HepG2 (cell line): ENCODE results near the gene SMG5. TPM values are rescaled to one million over a fixed set of nuclear protein-coding genes. Genes with fewer than 3 reads are reported as not detected.
A peak's percentile ranks its signal among the peaks of the same experiment; 100 is the strongest.

Source experiments
- ATF1 ChIP-seq: IDR thresholded peaks from 2 replicates; pipeline ENCODE4 v1.6.1; 2016; ENCODE audit warnings: mild to moderate bottlenecking, control low read depth
- FOXM1 ChIP-seq: sonication (generic); formaldehyde crosslinking; IDR thresholded peaks from 2 replicates; pipeline ENCODE4 v1.5.0; 2020; ENCODE audit warnings: missing genetic modification reagents
- HDAC1 ChIP-seq: sonication (generic); formaldehyde crosslinking; IDR thresholded peaks from 2 replicates; pipeline ENCODE4 v1.5.1; 2020; ENCODE audit warnings: mild to moderate bottlenecking, missing genetic modification reagents
- LCORL ChIP-seq, 2 experiments: fragments of 450-650 bp in 1 of 2; sonication (generic) in 1 of 2; formaldehyde crosslinking in 1 of 2; IDR thresholded peaks; 2 replicates each; pipeline versions ENCODE4 v1.5.0 to v1.6.1; 2017 to 2020; ENCODE audit warnings: antibody characterized with exemption in 1 of 2, missing genetic modification reagents in 1 of 2
- NONO ChIP-seq, 2 experiments: fragments of 450-650 bp in 1 of 2; sonication (generic) in 1 of 2; formaldehyde crosslinking in 1 of 2; IDR thresholded peaks in 1 of 2; conservative IDR thresholded peaks in 1 of 2; 2 replicates each; pipeline versions ENCODE4 v1.6.1 to v1.8.0; 2017 to 2022; ENCODE audit warnings: mild to moderate bottlenecking in 1 of 2, missing genetic modification reagents in 1 of 2, moderate library complexity in 1 of 2
- NR2F2 ChIP-seq: IDR thresholded peaks from 2 replicates; pipeline ENCODE4 v1.6.1; 2012; ENCODE audit warnings: low read depth, inconsistent platforms, borderline replicate concordance
- POLR2A ChIP-seq, 2 experiments: IDR thresholded peaks; 2 replicates each; pipeline ENCODE4 v1.6.1; 2011; ENCODE audit warnings: low read depth in 2 of 2, low read length in 2 of 2, mild to moderate bottlenecking in 1 of 2, moderate library complexity in 1 of 2; ENCODE audit not compliant: insufficient read depth in 1 of 2
- RBM22 ChIP-seq: fragments of 200-400 bp; formaldehyde crosslinking; optimal IDR thresholded peaks from 2 replicates; pipeline ENCODE3; 2017; ENCODE audit warnings: mild to moderate bottlenecking, low read length, moderate library complexity
- SMARCE1 ChIP-seq: fragments of 450-650 bp; IDR thresholded peaks from 2 replicates; pipeline ENCODE4 v1.6.1; 2017; ENCODE audit warnings: borderline replicate concordance
- ZBTB42 ChIP-seq: sonication (generic); formaldehyde crosslinking; IDR thresholded peaks from 2 replicates; pipeline ENCODE4 v1.5.0; 2020; ENCODE audit warnings: mild to moderate bottlenecking, missing genetic modification reagents
- ZNF337 ChIP-seq: sonication (generic); formaldehyde crosslinking; IDR thresholded peaks from 2 replicates; pipeline ENCODE4 v1.5.1; 2020; ENCODE audit warnings: missing genetic modification reagents, low read depth, mild to moderate bottlenecking, borderline replicate concordance
- ZNF629 ChIP-seq: sonication (generic); formaldehyde crosslinking; conservative IDR thresholded peaks from 2 replicates; pipeline ENCODE4 v1.5.0; 2020; ENCODE audit warnings: missing genetic modification reagents
- ZNF691 ChIP-seq: sonication (generic); formaldehyde crosslinking; IDR thresholded peaks from 2 replicates; pipeline ENCODE4 v1.4.0; 2020; ENCODE audit warnings: missing genetic modification reagents, low read depth, mild to moderate bottlenecking, borderline replicate concordance
- ZNF850 ChIP-seq: sonication (generic); formaldehyde crosslinking; conservative IDR thresholded peaks from 2 replicates; pipeline ENCODE4 v1.9.0; 2021; ENCODE audit warnings: mild to moderate bottlenecking, missing genetic modification reagents
- polyA plus RNA-seq, 8 experiments: library from polyadenylated mRNA; depleted of rRNA in 3 of 8; stranded (reverse) in 7 of 8; unstranded in 1 of 8; fragments of >200 nt; fragmentation: Illumina TruSeq in 4 of 8; extraction: Trizol in 4 of 8; gene quantifications; 2 replicates each; pipeline versions ENCODE4 v1.2.1 to v1.2.3, GENCODE V29; 2011 to 2016; ENCODE audit warnings: low read depth in 4 of 8, missing spikeins in 1 of 8, mixed read lengths in 1 of 8; ENCODE audit not compliant: insufficient read depth in 1 of 8
- total RNA-seq, 5 experiments: library from RNA; depleted of rRNA; stranded (reverse); fragments of >200 nt; fragmentation: Illumina TruSeq; extraction: Trizol; gene quantifications; 2 replicates each; pipeline ENCODE4 v1.2.3, GENCODE V29; 2016; ENCODE audit warnings: low read depth in 1 of 5
- TF ChIP-seq, protein P1 (sequence below): sonication (generic); formaldehyde crosslinking; IDR thresholded peaks from 2 replicates; pipeline ENCODE4 v1.5.0; 2020; ENCODE audit warnings: mild to moderate bottlenecking, missing genetic modification reagents, moderate library complexity
- TF ChIP-seq, protein P2 (sequence below): sonication (generic); formaldehyde crosslinking; IDR thresholded peaks from 2 replicates; pipeline ENCODE4 v1.5.1; 2020; ENCODE audit warnings: mild to moderate bottlenecking, moderate library complexity, missing genetic modification reagents
- TF ChIP-seq, protein P3 (sequence below): sonication (generic); formaldehyde crosslinking; IDR thresholded peaks from 2 replicates; pipeline ENCODE4 v1.5.0; 2020; ENCODE audit warnings: mild to moderate bottlenecking, missing genetic modification reagents, borderline replicate concordance
- TF ChIP-seq, protein P4 (sequence below): sonication (generic); formaldehyde crosslinking; IDR thresholded peaks from 2 replicates; pipeline ENCODE4 v1.9.0; 2021; ENCODE audit warnings: missing genetic modification reagents, mild to moderate bottlenecking, borderline replicate concordance

SMG5 gene
- total and polyA plus RNA-seq, 2 of the 13 experiments (the other 11 are each of a cell fraction or from before 2014, with no cell fraction given): 50.5 to 84.0 TPM

DNA sequence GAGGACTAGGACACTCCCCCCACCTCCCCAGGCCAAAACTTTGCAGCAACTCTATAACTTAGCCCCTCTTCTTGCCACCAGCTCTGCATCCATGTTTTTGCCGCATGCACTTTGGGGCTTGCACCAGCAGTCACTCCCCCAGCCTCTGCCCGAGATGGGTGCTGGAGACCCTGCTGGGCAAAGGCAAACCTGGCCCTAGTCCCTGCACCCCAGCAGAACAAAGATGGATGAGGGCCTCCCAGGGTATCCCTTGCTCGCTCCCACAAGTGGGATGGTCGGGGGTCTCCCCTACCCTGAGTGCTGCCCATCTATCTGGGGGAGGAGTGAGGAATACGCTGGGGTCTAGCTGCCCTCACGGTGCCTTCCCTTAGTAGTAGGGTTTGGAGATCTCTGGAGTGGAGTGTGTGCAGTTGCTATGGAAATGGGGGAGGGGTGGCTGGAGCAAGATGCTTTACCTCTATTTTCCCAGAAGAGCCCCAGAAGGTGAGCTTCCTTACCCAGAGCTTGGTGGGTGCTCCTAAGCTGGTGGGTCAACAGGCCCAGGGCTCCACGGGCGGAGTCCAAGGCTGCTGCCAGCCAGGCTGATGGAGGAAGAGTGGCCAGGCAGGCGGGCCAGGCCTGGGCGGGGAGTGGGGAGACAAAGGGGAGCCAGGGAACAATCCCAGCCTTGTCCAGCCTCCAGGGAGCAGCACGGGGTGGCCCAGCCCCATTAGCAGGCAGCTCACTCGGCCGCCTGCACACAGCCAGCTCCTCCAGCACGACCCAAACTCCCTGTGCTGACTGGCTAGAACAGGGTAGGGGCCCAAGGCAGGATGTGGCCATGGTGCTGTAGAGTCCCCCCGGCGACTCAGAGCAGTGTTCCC is 34.9 kb downstream of the SMG5 start, which contains the start of gene PAQR6 (continued):
- TF ChIP-seq, protein P1, sequence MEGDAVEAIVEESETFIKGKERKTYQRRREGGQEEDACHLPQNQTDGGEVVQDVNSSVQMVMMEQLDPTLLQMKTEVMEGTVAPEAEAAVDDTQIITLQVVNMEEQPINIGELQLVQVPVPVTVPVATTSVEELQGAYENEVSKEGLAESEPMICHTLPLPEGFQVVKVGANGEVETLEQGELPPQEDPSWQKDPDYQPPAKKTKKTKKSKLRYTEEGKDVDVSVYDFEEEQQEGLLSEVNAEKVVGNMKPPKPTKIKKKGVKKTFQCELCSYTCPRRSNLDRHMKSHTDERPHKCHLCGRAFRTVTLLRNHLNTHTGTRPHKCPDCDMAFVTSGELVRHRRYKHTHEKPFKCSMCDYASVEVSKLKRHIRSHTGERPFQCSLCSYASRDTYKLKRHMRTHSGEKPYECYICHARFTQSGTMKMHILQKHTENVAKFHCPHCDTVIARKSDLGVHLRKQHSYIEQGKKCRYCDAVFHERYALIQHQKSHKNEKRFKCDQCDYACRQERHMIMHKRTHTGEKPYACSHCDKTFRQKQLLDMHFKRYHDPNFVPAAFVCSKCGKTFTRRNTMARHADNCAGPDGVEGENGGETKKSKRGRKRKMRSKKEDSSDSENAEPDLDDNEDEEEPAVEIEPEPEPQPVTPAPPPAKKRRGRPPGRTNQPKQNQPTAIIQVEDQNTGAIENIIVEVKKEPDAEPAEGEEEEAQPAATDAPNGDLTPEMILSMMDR (CRISPR knock-in tag): peak; percentile 44; the same call in 1 of the 2 replicates
- TF ChIP-seq, protein P2, sequence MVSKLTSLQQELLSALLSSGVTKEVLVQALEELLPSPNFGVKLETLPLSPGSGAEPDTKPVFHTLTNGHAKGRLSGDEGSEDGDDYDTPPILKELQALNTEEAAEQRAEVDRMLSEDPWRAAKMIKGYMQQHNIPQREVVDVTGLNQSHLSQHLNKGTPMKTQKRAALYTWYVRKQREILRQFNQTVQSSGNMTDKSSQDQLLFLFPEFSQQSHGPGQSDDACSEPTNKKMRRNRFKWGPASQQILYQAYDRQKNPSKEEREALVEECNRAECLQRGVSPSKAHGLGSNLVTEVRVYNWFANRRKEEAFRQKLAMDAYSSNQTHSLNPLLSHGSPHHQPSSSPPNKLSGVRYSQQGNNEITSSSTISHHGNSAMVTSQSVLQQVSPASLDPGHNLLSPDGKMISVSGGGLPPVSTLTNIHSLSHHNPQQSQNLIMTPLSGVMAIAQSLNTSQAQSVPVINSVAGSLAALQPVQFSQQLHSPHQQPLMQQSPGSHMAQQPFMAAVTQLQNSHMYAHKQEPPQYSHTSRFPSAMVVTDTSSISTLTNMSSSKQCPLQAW: no peak
- TF ChIP-seq, protein P3, sequence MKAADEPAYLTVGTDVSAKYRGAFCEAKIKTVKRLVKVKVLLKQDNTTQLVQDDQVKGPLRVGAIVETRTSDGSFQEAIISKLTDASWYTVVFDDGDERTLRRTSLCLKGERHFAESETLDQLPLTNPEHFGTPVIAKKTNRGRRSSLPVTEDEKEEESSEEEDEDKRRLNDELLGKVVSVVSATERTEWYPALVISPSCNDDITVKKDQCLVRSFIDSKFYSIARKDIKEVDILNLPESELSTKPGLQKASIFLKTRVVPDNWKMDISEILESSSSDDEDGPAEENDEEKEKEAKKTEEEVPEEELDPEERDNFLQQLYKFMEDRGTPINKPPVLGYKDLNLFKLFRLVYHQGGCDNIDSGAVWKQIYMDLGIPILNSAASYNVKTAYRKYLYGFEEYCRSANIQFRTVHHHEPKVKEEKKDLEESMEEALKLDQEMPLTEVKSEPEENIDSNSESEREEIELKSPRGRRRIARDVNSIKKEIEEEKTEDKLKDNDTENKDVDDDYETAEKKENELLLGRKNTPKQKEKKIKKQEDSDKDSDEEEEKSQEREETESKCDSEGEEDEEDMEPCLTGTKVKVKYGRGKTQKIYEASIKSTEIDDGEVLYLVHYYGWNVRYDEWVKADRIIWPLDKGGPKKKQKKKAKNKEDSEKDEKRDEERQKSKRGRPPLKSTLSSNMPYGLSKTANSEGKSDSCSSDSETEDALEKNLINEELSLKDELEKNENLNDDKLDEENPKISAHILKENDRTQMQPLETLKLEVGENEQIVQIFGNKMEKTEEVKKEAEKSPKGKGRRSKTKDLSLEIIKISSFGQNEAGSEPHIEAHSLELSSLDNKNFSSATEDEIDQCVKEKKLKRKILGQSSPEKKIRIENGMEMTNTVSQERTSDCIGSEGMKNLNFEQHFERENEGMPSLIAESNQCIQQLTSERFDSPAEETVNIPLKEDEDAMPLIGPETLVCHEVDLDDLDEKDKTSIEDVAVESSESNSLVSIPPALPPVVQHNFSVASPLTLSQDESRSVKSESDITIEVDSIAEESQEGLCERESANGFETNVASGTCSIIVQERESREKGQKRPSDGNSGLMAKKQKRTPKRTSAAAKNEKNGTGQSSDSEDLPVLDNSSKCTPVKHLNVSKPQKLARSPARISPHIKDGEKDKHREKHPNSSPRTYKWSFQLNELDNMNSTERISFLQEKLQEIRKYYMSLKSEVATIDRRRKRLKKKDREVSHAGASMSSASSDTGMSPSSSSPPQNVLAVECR (CRISPR knock-in tag): no peak
- TF ChIP-seq ZNF850 (CRISPR knock-in tag) (no peak), HDAC1 (CRISPR knock-in tag) (no peak), ZNF691 (no peak), ZNF629 (no peak), NONO (IDR thresholded peaks at IDR 0.05) (no peak), NONO (CRISPR knock-in tag; conservative IDR thresholded peaks at IDR 0.05) (peak; percentile 30; the same call in 1 of the 2 replicates), SMARCE1 (no peak), LCORL (IDR thresholded peaks at IDR 0.05) (no peak), LCORL (CRISPR knock-in tag; IDR thresholded peaks at IDR 0.05) (no peak), POLR2A (IDR thresholded peaks at IDR 0.05; ENCODE audit: insufficient read depth in 1 of 2, low read depth in 2 of 2, low read length in 2 of 2) (no peak; a peak in 2 of 4 replicates), ZNF337 (no peak), ZBTB42 (CRISPR knock-in tag) (no peak), RBM22 (peak; percentile 82), FOXM1 (CRISPR knock-in tag) (no peak), NR2F2 (no peak), ATF1 (CRISPR knock-in tag) (no peak)
- TF ChIP-seq, protein P4, sequence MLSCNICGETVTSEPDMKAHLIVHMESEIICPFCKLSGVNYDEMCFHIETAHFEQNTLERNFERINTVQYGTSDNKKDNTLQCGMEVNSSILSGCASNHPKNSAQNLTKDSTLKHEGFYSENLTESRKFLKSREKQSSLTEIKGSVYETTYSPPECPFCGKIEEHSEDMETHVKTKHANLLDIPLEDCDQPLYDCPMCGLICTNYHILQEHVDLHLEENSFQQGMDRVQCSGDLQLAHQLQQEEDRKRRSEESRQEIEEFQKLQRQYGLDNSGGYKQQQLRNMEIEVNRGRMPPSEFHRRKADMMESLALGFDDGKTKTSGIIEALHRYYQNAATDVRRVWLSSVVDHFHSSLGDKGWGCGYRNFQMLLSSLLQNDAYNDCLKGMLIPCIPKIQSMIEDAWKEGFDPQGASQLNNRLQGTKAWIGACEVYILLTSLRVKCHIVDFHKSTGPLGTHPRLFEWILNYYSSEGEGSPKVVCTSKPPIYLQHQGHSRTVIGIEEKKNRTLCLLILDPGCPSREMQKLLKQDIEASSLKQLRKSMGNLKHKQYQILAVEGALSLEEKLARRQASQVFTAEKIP (CRISPR knock-in tag): no peak
